Measurements from ENCODE around the gene TNNT1. TPM values are rescaled to one million over a fixed set of nuclear protein-coding genes. Genes with fewer than 3 reads are reported as not detected.

The TNNT1 gene, protein sequence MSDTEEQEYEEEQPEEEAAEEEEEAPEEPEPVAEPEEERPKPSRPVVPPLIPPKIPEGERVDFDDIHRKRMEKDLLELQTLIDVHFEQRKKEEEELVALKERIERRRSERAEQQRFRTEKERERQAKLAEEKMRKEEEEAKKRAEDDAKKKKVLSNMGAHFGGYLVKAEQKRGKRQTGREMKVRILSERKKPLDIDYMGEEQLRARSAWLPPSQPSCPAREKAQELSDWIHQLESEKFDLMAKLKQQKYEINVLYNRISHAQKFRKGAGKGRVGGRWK
- total RNA-seq, result 1 to 10 TPM in 1 of 2 donors, under 1 TPM in 1; 0.34 to 9.0 TPM

GRCh38 chr19:55149078-55150003 is at the start of gene TNNT1:
Gene TNNT1 (minus strand): TSS chr19:55149206. CDS start chr19:55147157, 2,049 bp downstream.

GRCh38 chr19:55179606-55180484 is 30.8 kb upstream of the TNNT1 start, which contains the start of gene SYT5:
Gene SYT5 (minus strand): TSS chr19:55180289. CDS start chr19:55179041, 1,248 bp downstream.

DNA sequence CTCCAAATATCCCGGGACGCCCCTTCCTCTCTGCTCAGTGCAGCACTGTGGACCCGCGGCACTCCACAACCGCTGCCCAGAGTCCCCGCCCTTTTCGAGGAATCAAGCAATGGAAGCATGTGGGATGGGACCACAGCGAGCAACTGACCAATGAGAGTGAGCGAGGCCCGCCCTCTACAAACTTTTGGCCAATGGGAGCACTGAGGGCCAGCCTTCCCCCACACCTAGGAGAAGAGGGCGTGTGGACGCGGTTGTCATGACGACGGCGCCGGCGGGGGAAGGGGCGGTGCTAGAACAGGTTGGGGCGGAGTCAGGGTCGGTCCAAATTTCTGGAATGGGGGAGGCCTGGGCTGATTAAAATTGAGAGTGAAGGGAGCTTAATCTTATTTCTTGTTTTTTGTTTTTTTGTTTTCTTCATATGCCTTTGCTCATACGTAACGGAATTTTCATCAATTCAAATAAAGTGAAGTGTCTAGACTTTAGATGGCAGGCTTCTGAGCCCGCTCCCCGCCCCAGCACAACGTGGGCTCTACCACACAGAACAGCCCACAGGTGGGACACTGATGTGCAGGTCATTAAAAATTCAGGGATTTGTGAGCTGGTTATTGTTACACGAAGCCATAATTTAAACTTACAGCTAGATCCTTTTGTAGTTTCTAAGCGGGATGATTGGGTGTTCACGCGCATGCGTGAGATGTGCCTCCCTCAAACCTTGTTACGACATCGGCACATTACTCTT is 17.7 kb upstream of the TNNT1 start, which contains the start of gene DNAAF3:
Gene DNAAF3 (minus strand): TSS at position 84 of the 739 bp plus-strand sequence. CDS start 200 bp downstream, outside the sequence.

DNA sequence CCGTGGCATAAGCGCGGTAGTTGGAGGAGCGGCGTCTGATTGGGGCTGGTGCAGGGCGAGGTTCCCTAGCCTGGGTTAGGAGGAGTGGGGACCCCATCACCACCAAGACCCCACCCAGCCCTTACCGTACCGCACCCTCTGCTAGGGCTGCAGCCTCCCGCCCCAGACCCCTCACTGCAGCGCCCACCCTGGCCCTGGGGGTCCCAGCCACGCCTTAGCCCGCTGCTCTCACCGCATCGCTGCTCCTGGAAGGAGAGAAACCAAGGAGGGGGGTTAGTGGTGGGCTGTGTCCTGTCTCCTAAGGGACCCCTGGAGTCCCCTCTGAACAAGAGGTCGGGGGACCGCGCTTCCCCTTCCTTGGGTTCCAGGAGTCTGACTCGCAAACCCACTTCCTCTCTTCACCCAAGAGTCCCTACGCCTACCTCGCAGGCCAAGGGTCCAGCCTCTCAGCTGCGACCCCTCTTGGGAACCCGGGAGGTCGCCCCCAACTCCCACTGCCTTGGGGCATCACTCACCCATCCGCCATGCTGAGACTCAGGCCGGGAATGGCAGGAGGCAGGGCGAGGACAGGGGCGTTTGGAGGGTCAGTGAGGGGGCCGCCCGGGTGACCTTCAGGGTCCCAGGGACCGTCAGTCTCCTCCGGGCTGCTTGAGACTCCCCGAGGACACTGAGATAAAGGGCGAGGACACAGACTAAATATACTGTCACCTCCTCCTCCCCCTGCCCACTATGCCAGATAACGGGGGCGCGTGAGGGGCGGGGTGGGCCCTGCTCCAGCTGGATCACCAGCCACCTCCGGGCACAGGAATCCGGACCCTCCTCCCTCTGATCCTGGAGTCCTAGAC is 8.3 kb upstream of the TNNT1 start, which contains the start of gene TNNI3:
Gene TNNI3 (minus strand): TSS at position 669 of the 845 bp plus-strand sequence. CDS start 143 bp downstream, at position 526.

DNA sequence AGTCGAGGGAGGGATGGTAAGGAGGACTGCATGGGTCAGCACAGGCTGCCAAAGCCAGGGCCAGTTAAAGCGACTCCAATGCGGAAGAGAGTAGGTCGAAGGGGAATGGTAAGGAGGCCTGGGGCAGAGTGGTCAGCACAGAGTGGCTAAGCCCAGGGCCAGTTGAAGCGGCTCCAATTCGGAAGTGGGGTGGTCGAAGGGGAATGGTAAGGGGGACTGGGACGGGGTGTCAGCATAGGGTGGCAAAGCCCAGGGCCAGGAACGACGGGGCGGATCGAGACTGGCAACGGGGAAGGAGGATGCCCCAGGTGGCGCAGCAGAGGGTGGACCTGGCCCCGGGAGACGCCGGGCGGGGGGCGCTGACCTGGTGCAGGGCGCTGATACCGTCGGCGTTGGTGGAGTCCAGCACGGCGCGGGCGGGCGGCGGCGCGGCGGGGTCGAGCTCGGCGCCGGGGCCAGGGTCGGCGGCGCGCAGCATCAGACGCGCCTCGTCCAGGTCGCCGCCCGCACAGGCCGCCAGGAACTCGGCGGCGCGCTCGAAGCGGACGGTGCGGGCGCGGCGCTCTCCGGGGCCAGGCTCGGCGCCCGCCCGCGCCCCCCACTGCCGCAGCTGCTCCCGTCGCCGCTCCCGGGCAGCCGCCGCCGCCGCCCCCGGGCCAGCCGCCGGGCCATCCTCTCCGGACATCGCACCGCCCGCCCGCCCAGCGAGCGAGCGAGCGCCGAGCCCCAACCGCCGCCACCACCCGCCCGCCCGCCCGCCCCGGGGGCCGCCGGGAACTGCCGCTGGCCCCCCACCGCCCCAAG is 31.9 kb downstream of the TNNT1 start, which contains the start of gene PPP1R12C:
Gene PPP1R12C (minus strand): TSS at position 779 of the 804 bp plus-strand sequence. CDS start 94 bp downstream, at position 685.

Small RNAs within 50 kb of the gene (small RNA-seq; reads per million reads assigned to genes)
- gene MIR7975 (0 reads per million in 2 donors), gene RF01210 (0 to 0.04 reads per million in 2 donors)

Other genes starting within 250 kb of the TNNT1 start
- gene NCR1, start 243.1 kb downstream of the TNNT1 start, total RNA-seq, result not detected
- not detected for gene NLRP7, start 201.7 kb downstream of the TNNT1 start, total RNA-seq
- 10 to 100 TPM in 1 of 2 donors, 1 to 10 TPM in 1; 3.4 to 13.0 TPM for gene NLRP2, start 182.8 kb downstream of the TNNT1 start, total RNA-seq
- gene GP6, start 110.9 kb downstream of the TNNT1 start, total RNA-seq, result not detected
- gene RDH13, start 86.1 kb downstream of the TNNT1 start, total RNA-seq, result 10 to 100 TPM; 10.3 to 20.3 TPM
- 1 to 10 TPM; 6.9 to 8.3 TPM for gene EPS8L1, start 73.3 kb downstream of the TNNT1 start, total RNA-seq
- 10 to 100 TPM; 39.3 to 55.4 TPM for gene PPP1R12C, start 31.6 kb downstream of the TNNT1 start, total RNA-seq
- 1 to 10 TPM in 1 of 2 donors, under 1 TPM in 1; 1.00 to 1.0 TPM for gene TNNI3, start 8.5 kb upstream of the TNNT1 start, total RNA-seq
- 1 to 10 TPM; 2.1 to 2.7 TPM for gene DNAAF3, start 17.4 kb upstream of the TNNT1 start, total RNA-seq
- 1 to 10 TPM in 1 of 2 donors, under 1 TPM in 1; 0.33 to 1.0 TPM for gene SYT5, start 31.1 kb upstream of the TNNT1 start, total RNA-seq
- gene PTPRH, start 60.3 kb upstream of the TNNT1 start, total RNA-seq, result 10 to 100 TPM; 12.4 to 15.3 TPM
- 1 to 10 TPM; 1.4 to 1.7 TPM for gene TMEM86B, start 79.6 kb upstream of the TNNT1 start, total RNA-seq
- 10 to 100 TPM; 51.3 to 54.3 TPM for gene PPP6R1, start 109.8 kb upstream of the TNNT1 start, total RNA-seq
- 10 to 100 TPM; 35.4 to 50.3 TPM for gene HSPBP1, start 130.9 kb upstream of the TNNT1 start, total RNA-seq
- 1 to 10 TPM; 2.7 to 3.1 TPM for gene BRSK1, start 134.8 kb upstream of the TNNT1 start, total RNA-seq
- not detected for gene TMEM150B, start 176.1 kb upstream of the TNNT1 start, total RNA-seq
- gene KMT5C, start 190.7 kb upstream of the TNNT1 start, total RNA-seq, result 10 to 100 TPM; 10.3 to 12.0 TPM
- gene COX6B2, start 205.5 kb upstream of the TNNT1 start, total RNA-seq, result not detected
- not detected for gene GARIN5B, start 214.1 kb upstream of the TNNT1 start, total RNA-seq
- gene IL11, start 221.3 kb upstream of the TNNT1 start, total RNA-seq, result 1 to 10 TPM in 1 of 2 donors, not detected in 1; 1.0 TPM
- not detected for gene TMEM190, start 227.6 kb upstream of the TNNT1 start, total RNA-seq
- not detected for gene TMEM238, start 235.1 kb upstream of the TNNT1 start, total RNA-seq
- gene RPL28, start 236.7 kb upstream of the TNNT1 start, total RNA-seq, result 100 to 1,000 TPM; 230 to 328 TPM

All from melanocyte of skin (primary cell).